GM21737 (cell line): ENCODE data around the gene CLHC1.

Experiments
- ATAC-seq: cut with Tn5 transposase; IDR thresholded peaks from one replicate; pipeline ENCODE4 v1.9.1; 2021; ENCODE audit warnings: mild to moderate bottlenecking, moderate library complexity; ENCODE audit not compliant: unreplicated experiment

The CLHC1 gene

GRCh38 chr2:55173438-55174054 lies 58.5 kb downstream of the CLHC1 start:
- ATAC-seq, result no peak

GRCh38 chr2:55169915-55170314 lies 62.2 kb downstream of the CLHC1 start:
- ATAC-seq, result no peak

GRCh38 chr2:55169359-55169758 lies 62.7 kb downstream of the CLHC1 start:
- ATAC-seq, result no peak

GRCh38 chr2:55168221-55169154 lies 63.6 kb downstream of the CLHC1 start:
- no peak for ATAC-seq

GRCh38 chr2:55165626-55166025 lies 66.5 kb downstream of the CLHC1 start:
- no peak for ATAC-seq

- ATAC-seq, result no peak
Measured at GRCh38 chr2:55164534-55165480, 67.3 kb downstream of the CLHC1 start.

- no peak for ATAC-seq
Measured at GRCh38 chr2:55163941-55164390, 68.1 kb downstream of the CLHC1 start.

GRCh38 chr2:55163274-55163721 lies 68.8 kb downstream of the CLHC1 start:
- no peak for ATAC-seq

GRCh38 chr2:55162284-55163006 lies 69.6 kb downstream of the CLHC1 start:
- ATAC-seq, result no peak

- ATAC-seq, result no peak
Measured at GRCh38 chr2:55161295-55162210, 70.5 kb downstream of the CLHC1 start.

- no peak for ATAC-seq
Measured at GRCh38 chr2:55160422-55160821, 71.7 kb downstream of the CLHC1 start.

GRCh38 chr2:55159752-55160151 lies 72.3 kb downstream of the CLHC1 start:
- ATAC-seq, result no peak

- peak; percentile 75 for ATAC-seq
Measured at GRCh38 chr2:55159037-55159651, 72.9 kb downstream of the CLHC1 start.

GRCh38 chr2:55158111-55158814 lies 73.8 kb downstream of the CLHC1 start:
- no peak for ATAC-seq

GRCh38 chr2:55157474-55157884 lies 74.6 kb downstream of the CLHC1 start:
- no peak for ATAC-seq

GRCh38 chr2:55156984-55157383 lies 75.1 kb downstream of the CLHC1 start:
- no peak for ATAC-seq

GRCh38 chr2:55156326-55156725 lies 75.8 kb downstream of the CLHC1 start:
- ATAC-seq, result no peak

- ATAC-seq, result no peak
Measured at GRCh38 chr2:55155764-55156281, 76.3 kb downstream of the CLHC1 start.
